ENCODE results near the gene AEBP2. TPM values are rescaled to one million over a fixed set of nuclear protein-coding genes. Genes with fewer than 3 reads are reported as not detected.

Gene AEBP2
- total and polyA plus RNA-seq, 7 donors, result 5.3 to 24.6 (median 21.6) TPM

- no peak for TF ChIP-seq CTCF (IDR thresholded peaks at IDR 0.05)
- intact Hi-C loops (cut with DNase I), result no loop called here
- DNase-seq, result no peak
- ATAC-seq, result no peak
- Histone ChIP-seq H3K9me3 (no peaks in the 10 kb centered on the region), H3K4me1 (no peaks in the 10 kb centered on the region), H3K27me3 (ENCODE audit: insufficient read depth in 3 of 3, low read length in 2 of 3) (no peaks in the 10 kb centered on the region), H3K27ac (no peak overlapping the region), H3K36me3 (ENCODE audit: insufficient read depth in 1 of 2, low read depth in 1 of 2) (peaks cover 0 to 14% of the 10 kb centered on the region in 2 donors), H3K4me3 (no peak overlapping the region)
- 76 to 90% (median 80%) methylated on average over 1 of the region's 1 CpG for WGBS, 3 donors
These were observed 78.9 kb downstream of the AEBP2 start for GRCh38 chr12:19518209-19518608.

- no peak overlapping the region for H3K27ac ChIP-seq
These were observed 81.5 kb downstream of the AEBP2 start for GRCh38 chr12:19520646-19521415.

GRCh38 chr12:19525274-19525673 is 86.0 kb downstream of the AEBP2 start:
- Histone ChIP-seq H3K4me3 (no peak overlapping the region), H3K4me1 (no peaks in the 10 kb centered on the region), H3K27ac (no peak overlapping the region), H3K36me3 (ENCODE audit: insufficient read depth in 1 of 2, low read depth in 1 of 2) (peaks cover 0 to 3% of the 10 kb centered on the region in 2 donors), H3K9me3 (no peaks in the 10 kb centered on the region), H3K27me3 (ENCODE audit: insufficient read depth in 3 of 3, low read length in 2 of 3) (no peaks in the 10 kb centered on the region)
- whole genome bisulfite sequencing, 3 donors, result 89 to 93% (median 90%) methylated on average over 7 of the region's 7 CpGs
- no peak for ATAC-seq
- DNase-seq, result no peak
- intact Hi-C loops (cut with DNase I), result no loop called here
- TF ChIP-seq CTCF (IDR thresholded peaks at IDR 0.05), result no peak

More at GRCh38 chr12:19520646-19521415, 81.5 kb downstream of the AEBP2 start:
- TF ChIP-seq CTCF (IDR thresholded peaks at IDR 0.05), result no peak
- intact Hi-C loops (cut with DNase I), result no loop called here
- WGBS, 3 donors, result 59 to 78% (median 63%) methylated on average over 5 of the region's 5 CpGs
- no peaks in the 10 kb centered on the region for H3K27me3 ChIP-seq (ENCODE audit: insufficient read depth in 3 of 3, low read length in 2 of 3)
- DNase-seq (no peak), ATAC-seq (no peak)
- no peaks in the 10 kb centered on the region for H3K4me1 ChIP-seq
- H3K9me3 ChIP-seq, result no peaks in the 10 kb centered on the region
- no peak overlapping the region for H3K4me3 ChIP-seq
- peaks cover 0 to 3% of the 10 kb centered on the region in 2 donors for H3K36me3 ChIP-seq (ENCODE audit: insufficient read depth in 1 of 2, low read depth in 1 of 2)

GRCh38 chr12:19527866-19528265 is 88.6 kb downstream of the AEBP2 start:
- Histone ChIP-seq H3K9me3 (no peaks in the 10 kb centered on the region), H3K27me3 (ENCODE audit: insufficient read depth in 3 of 3, low read length in 2 of 3) (no peaks in the 10 kb centered on the region), H3K27ac (no peak overlapping the region), H3K4me1 (no peaks in the 10 kb centered on the region), H3K36me3 (ENCODE audit: insufficient read depth in 1 of 2, low read depth in 1 of 2) (no peaks in the 10 kb centered on the region), H3K4me3 (no peak overlapping the region)
- DNase-seq (no peak), ATAC-seq (no peak)
- intact Hi-C loops (cut with DNase I), result no loop called here
- TF ChIP-seq CTCF (IDR thresholded peaks at IDR 0.05), result no peak
- 91 to 94% (median 92%) methylated on average over 3 of the region's 3 CpGs for WGBS, 3 donors

GRCh38 chr12:19528750-19529149 is 89.5 kb downstream of the AEBP2 start:
- Histone ChIP-seq H3K36me3 (ENCODE audit: insufficient read depth in 1 of 2, low read depth in 1 of 2) (no peaks in the 10 kb centered on the region), H3K4me1 (no peaks in the 10 kb centered on the region), H3K9me3 (no peaks in the 10 kb centered on the region), H3K4me3 (no peak overlapping the region), H3K27ac (no peak overlapping the region), H3K27me3 (ENCODE audit: insufficient read depth in 3 of 3, low read length in 2 of 3) (no peaks in the 10 kb centered on the region)
- intact Hi-C loops (cut with DNase I), result no loop called here
- DNase-seq (no peak), ATAC-seq (no peak)
- WGBS, 3 donors, result 95 to 98% (median 98%) methylated on average over 2 of the region's 2 CpGs
- TF ChIP-seq CTCF (IDR thresholded peaks at IDR 0.05), result no peak

Data from psoas muscle (tissue), 8 donors.